Coronary artery (tissue), 2 donors: ENCODE results near the gene ZFAND6.

ENCODE experiments used
- DNase-seq: peaks from one replicate; pipeline ENCODE4 v3.0.0-alpha.2; 2017; ENCODE audit warnings: low spot score
- H3K27ac ChIP-seq, 2 donors: fragments of 200-600 bp; sonication (generic); one replicate each; pipeline ENCODE4 v1.5.1; 2016 to 2019
- H3K4me3 ChIP-seq: fragments of 200-600 bp; sonication (generic); 2 replicates; pipeline ENCODE4 v1.5.1; 2016; ENCODE audit warnings: mild to moderate bottlenecking, moderate library complexity
- TF ChIP-seq, protein P1 (sequence below): fragments of 200-600 bp; sonication (generic); IDR thresholded peaks from one replicate; pipeline ENCODE4 v1.5.1; 2019; ENCODE audit warnings: antibody characterized with exemption

ZFAND6 gene

DNA sequence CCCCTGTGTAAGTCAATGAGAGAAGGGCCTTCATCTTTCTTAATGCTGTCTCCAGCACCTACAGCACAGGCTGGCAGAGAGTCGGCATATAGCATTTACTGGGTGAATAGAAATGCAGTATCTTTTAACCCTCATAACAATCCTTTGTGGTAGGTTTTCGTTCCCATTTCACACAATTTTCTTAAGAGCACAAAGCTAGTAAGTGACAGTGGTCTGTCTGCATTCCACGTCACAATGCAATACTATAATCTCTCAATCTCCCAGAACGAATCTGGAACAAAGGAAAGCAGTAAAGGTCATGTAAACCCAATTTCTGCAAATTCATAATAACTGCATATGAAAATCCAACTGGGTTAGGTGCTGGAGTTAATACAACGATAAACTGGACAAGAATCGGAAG, 1.4 kb upstream of the ZFAND6 start:
- TF ChIP-seq, protein P1, sequence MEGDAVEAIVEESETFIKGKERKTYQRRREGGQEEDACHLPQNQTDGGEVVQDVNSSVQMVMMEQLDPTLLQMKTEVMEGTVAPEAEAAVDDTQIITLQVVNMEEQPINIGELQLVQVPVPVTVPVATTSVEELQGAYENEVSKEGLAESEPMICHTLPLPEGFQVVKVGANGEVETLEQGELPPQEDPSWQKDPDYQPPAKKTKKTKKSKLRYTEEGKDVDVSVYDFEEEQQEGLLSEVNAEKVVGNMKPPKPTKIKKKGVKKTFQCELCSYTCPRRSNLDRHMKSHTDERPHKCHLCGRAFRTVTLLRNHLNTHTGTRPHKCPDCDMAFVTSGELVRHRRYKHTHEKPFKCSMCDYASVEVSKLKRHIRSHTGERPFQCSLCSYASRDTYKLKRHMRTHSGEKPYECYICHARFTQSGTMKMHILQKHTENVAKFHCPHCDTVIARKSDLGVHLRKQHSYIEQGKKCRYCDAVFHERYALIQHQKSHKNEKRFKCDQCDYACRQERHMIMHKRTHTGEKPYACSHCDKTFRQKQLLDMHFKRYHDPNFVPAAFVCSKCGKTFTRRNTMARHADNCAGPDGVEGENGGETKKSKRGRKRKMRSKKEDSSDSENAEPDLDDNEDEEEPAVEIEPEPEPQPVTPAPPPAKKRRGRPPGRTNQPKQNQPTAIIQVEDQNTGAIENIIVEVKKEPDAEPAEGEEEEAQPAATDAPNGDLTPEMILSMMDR, result no peak
- DNase-seq, result no peak
- Histone ChIP-seq H3K27ac (no peak overlapping the region), H3K4me3 (no peak overlapping the region)

DNA sequence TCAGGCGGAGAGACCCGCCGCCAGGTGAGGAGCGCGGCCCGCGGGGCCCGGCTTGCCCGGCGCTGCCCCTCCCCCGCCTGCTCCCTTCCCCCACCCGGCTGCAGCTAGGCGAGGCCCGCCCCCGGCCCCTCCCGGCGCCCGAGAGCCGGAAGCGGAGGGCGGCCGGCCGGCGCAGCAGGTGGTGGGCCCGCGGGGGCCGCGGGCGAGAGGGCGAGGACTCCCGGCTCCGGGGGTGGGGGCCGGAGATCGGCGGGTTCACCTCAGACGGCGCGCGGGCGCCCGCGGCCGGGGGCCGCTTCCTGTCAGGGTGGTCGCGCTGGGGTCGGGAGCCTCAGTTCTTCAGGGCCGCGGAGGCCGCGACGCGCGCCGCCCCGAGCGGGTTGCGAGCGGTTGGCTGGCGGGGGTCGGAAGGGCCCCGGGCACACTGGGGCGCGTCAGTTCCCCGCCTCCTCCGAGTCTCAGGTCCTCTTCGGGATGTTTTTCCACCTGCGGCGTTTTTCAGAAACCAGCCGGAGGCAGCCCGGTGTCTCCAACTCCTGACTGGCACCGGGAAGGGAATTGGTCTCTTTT, 395 bp downstream of the ZFAND6 start:
- peak overlapping the region; percentile 89 to 98 for H3K27ac ChIP-seq
- peak overlapping the region; percentile 94 for H3K4me3 ChIP-seq
- DNase-seq, result peak; percentile 77
- TF ChIP-seq, protein P1, result no peak

DNA sequence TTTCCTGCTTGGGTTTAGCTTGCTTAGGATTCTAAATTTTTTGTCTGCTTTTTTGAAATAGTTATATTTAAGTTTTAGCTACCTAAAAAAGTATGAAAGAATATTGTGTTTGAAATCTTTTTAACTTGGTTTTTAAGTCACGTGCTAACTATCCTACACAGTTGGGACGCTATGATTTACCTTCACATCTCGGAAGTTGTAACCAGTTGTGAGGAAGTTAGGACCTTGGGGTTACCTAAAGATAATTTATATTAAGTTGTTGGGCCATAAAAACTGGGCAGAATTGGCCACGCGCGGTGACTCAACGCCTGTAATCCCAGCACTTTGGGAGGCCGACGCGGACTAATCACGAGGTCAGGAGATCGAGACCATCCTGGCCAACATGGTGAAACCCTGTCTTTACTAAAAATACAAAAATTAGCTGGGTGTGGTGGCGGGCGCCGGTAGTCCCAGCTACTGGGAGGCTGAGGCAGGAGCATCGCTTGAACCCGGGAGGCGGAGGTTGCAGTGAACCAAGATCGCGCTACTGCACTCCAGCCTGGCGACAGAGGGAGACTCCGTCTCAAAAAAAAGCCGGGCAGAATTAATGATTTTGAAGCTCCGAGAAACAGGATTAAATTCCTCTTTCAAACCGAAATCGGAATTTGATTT, 1.0 kb downstream of the ZFAND6 start:
- no peak for DNase-seq
- Histone ChIP-seq H3K4me3 (peak overlapping the region; percentile 94), H3K27ac (peak overlapping the region; percentile 89 to 98)
- TF ChIP-seq, protein P1, result no peak

DNA sequence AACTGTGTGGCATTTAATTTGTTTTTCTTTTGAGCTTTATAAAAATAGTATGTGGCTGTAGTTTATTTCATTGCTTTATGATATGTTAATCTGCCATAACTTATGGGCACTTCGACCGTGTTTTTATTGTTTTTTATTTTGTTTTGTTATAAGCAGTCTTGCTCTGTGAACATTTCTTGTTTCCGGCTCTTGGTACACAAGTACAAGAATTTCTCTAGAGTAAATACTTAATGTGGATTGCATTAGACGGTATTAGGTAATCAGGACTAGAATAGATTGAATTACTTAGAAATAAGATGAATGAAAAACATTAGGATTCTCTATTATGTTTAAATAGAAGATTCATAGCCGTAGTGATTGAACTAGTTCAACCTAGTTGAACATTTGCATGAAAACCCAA, 2.1 kb downstream of the ZFAND6 start:
- DNase-seq, result no peak
- TF ChIP-seq, protein P1, result no peak
- H3K27ac ChIP-seq, result no peak overlapping the region
- no peak overlapping the region for H3K4me3 ChIP-seq

DNA sequence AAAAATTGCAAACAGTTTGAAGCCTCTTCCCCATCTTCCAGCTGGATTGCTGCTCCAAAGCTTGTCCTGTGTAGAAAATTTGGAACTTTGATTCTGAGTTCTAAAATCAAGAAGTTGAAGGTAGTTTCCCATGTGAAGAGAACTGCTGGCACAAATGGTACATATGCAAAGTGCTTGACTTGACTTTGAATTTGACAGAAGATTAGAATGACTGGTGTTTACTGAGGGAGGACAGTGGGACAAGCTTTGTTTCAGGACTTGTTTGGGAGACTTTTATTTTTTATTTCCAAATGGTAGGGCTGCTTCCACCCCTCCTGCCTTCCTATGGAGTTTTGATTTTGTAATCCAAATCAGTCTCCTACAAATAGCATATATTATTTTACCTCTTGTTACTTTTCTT, 7.4 kb downstream of the ZFAND6 start:
- no peak overlapping the region for H3K27ac ChIP-seq
- TF ChIP-seq, protein P1, result no peak
- no peak overlapping the region for H3K4me3 ChIP-seq
- DNase-seq, result no peak

DNA sequence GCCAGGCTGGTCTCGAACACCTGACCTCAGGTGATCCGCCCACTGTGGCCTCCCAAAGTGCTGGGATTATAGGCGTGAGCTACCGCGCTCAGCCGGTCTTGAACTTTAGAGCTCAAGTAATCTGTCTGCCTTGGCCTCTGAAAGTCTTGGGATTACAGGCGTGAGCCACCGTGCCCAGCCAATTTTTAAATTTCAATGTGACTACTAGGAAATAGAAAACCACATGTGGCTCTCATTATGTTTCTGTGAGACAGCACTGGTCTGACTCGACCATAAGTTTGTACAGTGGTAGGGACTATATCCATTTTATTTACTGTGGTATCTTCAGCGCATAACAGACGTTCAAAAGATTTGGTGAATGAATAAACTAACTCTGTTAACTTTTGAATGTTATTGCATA, 9.1 kb downstream of the ZFAND6 start:
- TF ChIP-seq, protein P1, result no peak
- Histone ChIP-seq H3K4me3 (no peak overlapping the region), H3K27ac (no peak overlapping the region)
- no peak for DNase-seq

DNA sequence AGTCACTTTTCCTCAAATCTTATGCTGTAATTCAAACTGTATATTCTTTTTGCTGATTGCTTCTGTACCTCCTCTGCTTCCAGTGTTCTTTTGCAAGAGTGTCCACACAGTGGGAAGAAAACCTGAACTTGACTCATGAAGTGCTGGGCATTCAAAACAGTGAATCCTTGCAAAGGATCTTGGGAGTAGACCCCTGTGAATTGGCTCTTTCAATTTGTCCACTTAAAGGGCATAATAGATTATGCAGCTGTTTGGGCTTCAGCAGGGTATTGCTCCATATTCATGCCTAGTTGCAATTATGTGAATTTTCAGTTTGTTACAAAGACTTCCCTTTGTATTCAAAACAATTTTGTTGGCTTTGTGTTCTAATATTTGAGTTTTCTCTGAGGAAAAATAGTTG, 11.4 kb downstream of the ZFAND6 start:
- Histone ChIP-seq H3K27ac (no peak overlapping the region), H3K4me3 (no peak overlapping the region)
- TF ChIP-seq, protein P1, result no peak
- DNase-seq, result no peak
